BJ (cell line): ENCODE measurements around the gene TDO2. TPM values are rescaled to one million over a fixed set of nuclear protein-coding genes. Genes with fewer than 3 reads are reported as not detected.

Experiments
- CTCF ChIA-PET: fragments of 350-600 bp; formaldehyde crosslinking; extraction: SDS; loops from one replicate; lab custom pipeline; 2021; ENCODE audit warnings: antibody characterized with exemption, inconsistent platforms; lab: Yijun Ruan, JAX
- POLR2A ChIA-PET: fragments of 300-600 bp; sonication (Branson Sonifier 250); formaldehyde crosslinking; extraction: SDS; loops from one replicate; lab custom pipeline; 2021; ENCODE audit warnings: antibody characterized with exemption; lab: Charles Lee
- DNase-seq: peaks from one replicate; pipeline ENCODE4 v3.0.0-alpha.2; 2011; ENCODE audit warnings: low read depth
- H3K27me3 ChIP-seq: 2 replicates; pipeline ENCODE4 v1.6.0; 2011; ENCODE audit warnings: low read length; ENCODE audit not compliant: control insufficient read depth, insufficient read depth
- H3K36me3 ChIP-seq: 2 replicates; pipeline ENCODE4 v1.5.1; 2011; ENCODE audit warnings: low read length; ENCODE audit not compliant: control insufficient read depth, insufficient read depth
- H3K4me3 ChIP-seq: 2 replicates; pipeline ENCODE4 v1.5.1; 2011; ENCODE audit warnings: low read depth, mild to moderate bottlenecking, control low read depth, low read length
- polyA minus RNA-seq: library from RNA; depleted of rRNA, polyadenylated mRNA; stranded (reverse); fragments of >200 nt; gene quantifications from 2 replicates; pipeline ENCODE4 v1.2.3, GENCODE V29; 2011; rRNA and poly(A)+ RNA removed
- polyA plus RNA-seq: library from polyadenylated mRNA; depleted of rRNA; stranded (reverse); fragments of >200 nt; gene quantifications from 2 replicates; pipeline ENCODE4 v1.2.3, GENCODE V29; 2011; rRNA removed
- TF ChIP-seq, protein P1 (sequence below): IDR thresholded peaks from 2 replicates; pipeline ENCODE4 v1.5.1; 2011; ENCODE audit warnings: low read depth, mild to moderate bottlenecking, control low read depth, inconsistent platforms, low read length, moderate library complexity; ENCODE audit not compliant: insufficient read depth

Gene TDO2
- polyA plus RNA-seq (0.27 TPM in 1 of 2 replicates, not detected in the other), polyA minus RNA-seq (not detected in 2 replicates)

GRCh38 chr4:155903453-155903852 is at the start of gene TDO2:
Gene TDO2, plus strand, starts transcription at chr4:155903696. Its CDS starts 63 bp downstream, at chr4:155903759.
- Histone ChIP-seq H3K27me3 (no peaks in the 10 kb centered on the region; the same call in 1 of the 2 replicates), H3K4me3 (no peak within 1 kb of the TSS), H3K36me3 (no peaks in the 10 kb centered on the region)
- TF ChIP-seq, protein P1, sequence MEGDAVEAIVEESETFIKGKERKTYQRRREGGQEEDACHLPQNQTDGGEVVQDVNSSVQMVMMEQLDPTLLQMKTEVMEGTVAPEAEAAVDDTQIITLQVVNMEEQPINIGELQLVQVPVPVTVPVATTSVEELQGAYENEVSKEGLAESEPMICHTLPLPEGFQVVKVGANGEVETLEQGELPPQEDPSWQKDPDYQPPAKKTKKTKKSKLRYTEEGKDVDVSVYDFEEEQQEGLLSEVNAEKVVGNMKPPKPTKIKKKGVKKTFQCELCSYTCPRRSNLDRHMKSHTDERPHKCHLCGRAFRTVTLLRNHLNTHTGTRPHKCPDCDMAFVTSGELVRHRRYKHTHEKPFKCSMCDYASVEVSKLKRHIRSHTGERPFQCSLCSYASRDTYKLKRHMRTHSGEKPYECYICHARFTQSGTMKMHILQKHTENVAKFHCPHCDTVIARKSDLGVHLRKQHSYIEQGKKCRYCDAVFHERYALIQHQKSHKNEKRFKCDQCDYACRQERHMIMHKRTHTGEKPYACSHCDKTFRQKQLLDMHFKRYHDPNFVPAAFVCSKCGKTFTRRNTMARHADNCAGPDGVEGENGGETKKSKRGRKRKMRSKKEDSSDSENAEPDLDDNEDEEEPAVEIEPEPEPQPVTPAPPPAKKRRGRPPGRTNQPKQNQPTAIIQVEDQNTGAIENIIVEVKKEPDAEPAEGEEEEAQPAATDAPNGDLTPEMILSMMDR, result no peak
- no peak for DNase-seq
- ChIA-PET POLR2A (no interaction called here), CTCF (no interaction called here)

GRCh38 chr4:155854582-155855226 is 48.8 kb upstream of the TDO2 start:
- CTCF ChIA-PET, result interaction anchor here (0.7 kb wide), 1 partner anchor 98 kb away, joined by 3 read pairs; no protein-coding TSS in a partner anchor
- POLR2A ChIA-PET, result no interaction called here
- TF ChIP-seq, protein P1, result no peak
- no peaks in the 10 kb centered on the region for H3K27me3 ChIP-seq
- H3K4me3 ChIP-seq, result no peak overlapping the region
- peak; percentile 4 for DNase-seq
- H3K36me3 ChIP-seq, result no peaks in the 10 kb centered on the region

GRCh38 chr4:155855897-155856296 is 47.6 kb upstream of the TDO2 start:
- no peak overlapping the region for H3K4me3 ChIP-seq
- ChIA-PET POLR2A (no interaction called here), CTCF (no interaction called here)
- TF ChIP-seq, protein P1, result no peak
- H3K36me3 ChIP-seq, result no peaks in the 10 kb centered on the region
- H3K27me3 ChIP-seq, result no peaks in the 10 kb centered on the region
- no peak for DNase-seq

DNA sequence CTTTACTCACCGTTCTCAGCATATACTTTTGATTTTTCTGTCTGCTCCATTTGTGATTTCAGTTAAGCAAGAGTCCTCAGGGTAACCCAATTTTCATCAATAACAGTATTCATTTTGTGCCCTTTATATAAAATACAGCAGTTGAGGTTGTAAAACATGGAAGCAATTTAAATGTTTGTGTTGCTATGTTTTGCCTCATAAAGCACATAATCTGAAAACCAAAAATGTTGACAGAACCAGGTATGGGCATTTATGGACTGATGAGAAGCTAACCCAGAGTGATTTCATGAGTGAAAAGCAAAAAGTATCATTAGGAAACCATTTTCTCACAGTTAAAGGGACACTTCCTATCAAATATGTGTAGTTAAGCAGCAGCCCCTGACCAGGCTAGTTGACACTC is 37.3 kb upstream of the TDO2 start, which contains the start of gene ASIC5:
Gene ASIC5, minus strand, starts transcription at position 101 of the 400 bp plus-strand sequence. Its CDS starts 51 bp downstream, at position 50.
- TF ChIP-seq, protein P1, result no peak
- Histone ChIP-seq H3K4me3 (no peak within 1 kb of the TSS), H3K36me3 (no peaks in the 10 kb centered on the region), H3K27me3 (no peaks in the 10 kb centered on the region)
- no peak for DNase-seq
- CTCF ChIA-PET, result no interaction called here
- POLR2A ChIA-PET, result no interaction called here

DNA sequence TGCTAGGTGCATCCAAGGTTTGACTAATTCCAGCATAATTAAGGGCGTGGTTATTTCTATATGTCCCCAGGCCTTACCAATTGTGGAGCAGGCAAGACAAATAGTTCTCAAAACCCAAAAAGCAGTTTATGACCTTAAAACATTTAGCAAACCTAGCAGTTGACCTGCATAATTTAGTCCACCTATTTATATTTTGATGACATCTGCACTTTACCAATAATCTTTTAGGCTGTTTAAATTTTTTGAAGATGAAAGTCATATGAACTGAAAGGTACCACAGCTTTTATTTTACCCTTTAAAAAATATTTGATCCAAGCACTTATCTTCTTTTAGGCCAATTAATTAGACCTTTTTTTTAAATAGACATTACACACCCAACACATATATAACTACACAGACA is 27.6 kb upstream of the TDO2 start:
- Histone ChIP-seq H3K36me3 (no peaks in the 10 kb centered on the region), H3K4me3 (no peak overlapping the region), H3K27me3 (no peaks in the 10 kb centered on the region)
- DNase-seq, result no peak
- ChIA-PET CTCF (interaction anchor here (1.2 kb wide), 1 partner anchor 9 kb away, joined by 3 read pairs; no protein-coding TSS in a partner anchor), POLR2A (no interaction called here)
- TF ChIP-seq, protein P1, result no peak
